Bronchial epithelial cell (primary cell): ENCODE data around the gene OXSM. TPM values are rescaled to one million over a fixed set of nuclear protein-coding genes. Genes with fewer than 3 reads are reported as not detected.

ENCODE experiments used
- DNase-seq: peaks from one replicate; pipeline ENCODE4 v3.0.0-alpha.2; 2010; ENCODE audit warnings: low read depth
- FAIRE-seq: peaks from 2 replicates; lab custom pipeline; 2011; peaks lifted over from hg19 to GRCh38; lab: Jason Lieb, UNC
- H3K27me3 ChIP-seq: 2 replicates; pipeline ENCODE4 v1.5.1; 2011; ENCODE audit warnings: low read length; ENCODE audit not compliant: control insufficient read depth, insufficient read depth
- H3K36me3 ChIP-seq: 2 replicates; pipeline ENCODE4 v1.5.1; 2011; ENCODE audit warnings: low read length; ENCODE audit not compliant: control insufficient read depth, insufficient read depth
- H3K4me3 ChIP-seq: 2 replicates; pipeline ENCODE4 v1.5.1; 2011; ENCODE audit warnings: mild to moderate bottlenecking, low read depth, low read length, control low read depth
- CTCF ChIP-seq: IDR thresholded peaks from 2 replicates; pipeline ENCODE4 v1.5.1; 2011; ENCODE audit warnings: mild to moderate bottlenecking, moderate library complexity, low read length, control low read depth, inconsistent platforms; ENCODE audit not compliant: insufficient read depth, severe bottlenecking
- total RNA-seq: library from RNA; depleted of rRNA; stranded (reverse); fragments of >200 nt; gene quantifications from 2 replicates; pipeline ENCODE4 v1.2.1, GENCODE V29; 2014

OXSM gene
- total RNA-seq, 1 donor from 2014 or later = 24.0 TPM

- Histone ChIP-seq H3K27me3 (no peaks in the 10 kb centered on the region), H3K36me3 (no peaks in the 10 kb centered on the region), H3K4me3 (no peak overlapping the region)
- peak; percentile 32 for DNase-seq
- peak; percentile 20 for TF ChIP-seq CTCF
- no peak for FAIRE-seq
Observed at GRCh38 chr3:25831578-25831977, 41.7 kb downstream of the OXSM start.

- H3K27me3 ChIP-seq = no peaks in the 10 kb centered on the region
- no peak for TF ChIP-seq CTCF
- FAIRE-seq (no peak), DNase-seq (no peak)
- no peaks in the 10 kb centered on the region for H3K36me3 ChIP-seq
- H3K4me3 ChIP-seq = no peak overlapping the region
Observed at GRCh38 chr3:25834346-25834745, 44.5 kb downstream of the OXSM start.

DNA sequence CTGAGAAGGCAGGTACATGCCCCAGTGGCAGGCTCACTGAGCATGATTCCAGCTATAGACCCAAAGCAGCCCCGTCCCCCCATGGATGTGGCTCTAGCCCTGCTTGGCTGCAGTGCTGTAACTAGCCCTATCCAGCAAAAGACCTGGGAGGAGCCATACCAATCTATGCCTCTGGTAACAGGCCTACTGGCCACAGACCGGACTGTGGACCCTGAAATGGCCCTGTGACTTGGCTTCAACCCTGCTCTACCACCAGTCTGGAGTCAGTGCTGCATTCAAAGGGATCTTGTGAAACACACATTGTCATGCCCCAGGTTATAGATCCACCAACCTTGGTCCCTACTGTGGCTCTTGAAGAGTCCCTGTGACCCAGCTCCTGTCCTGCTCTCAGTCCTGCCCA lies 46.7 kb downstream of the OXSM start:
- H3K36me3 ChIP-seq = no peaks in the 10 kb centered on the region
- DNase-seq = no peak
- no peak for FAIRE-seq
- TF ChIP-seq CTCF = no peak
- H3K27me3 ChIP-seq = no peaks in the 10 kb centered on the region
- H3K4me3 ChIP-seq = no peak overlapping the region

- no peaks in the 10 kb centered on the region for H3K27me3 ChIP-seq
- no peak for TF ChIP-seq CTCF
- DNase-seq (no peak), FAIRE-seq (no peak)
- H3K4me3 ChIP-seq = no peak overlapping the region
- no peaks in the 10 kb centered on the region for H3K36me3 ChIP-seq
Observed at GRCh38 chr3:25837038-25837437, 47.1 kb downstream of the OXSM start.

DNA sequence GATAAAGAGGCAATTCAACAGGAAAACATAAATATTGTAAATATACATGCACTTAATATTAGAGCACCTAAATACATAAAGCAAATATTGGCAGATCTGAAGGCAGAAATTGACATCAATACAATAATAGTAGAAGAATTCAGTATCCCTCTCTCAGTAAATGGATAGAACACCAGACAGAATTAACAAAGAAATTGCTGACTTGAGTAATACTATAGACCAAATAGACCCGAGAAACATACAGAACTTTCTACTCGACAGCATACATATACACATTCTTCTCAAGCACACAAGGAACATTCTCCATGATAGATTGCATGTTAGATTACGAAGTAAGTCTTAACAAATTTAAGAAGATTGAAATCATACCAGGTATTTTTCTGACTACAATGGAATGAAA lies 50.2 kb downstream of the OXSM start:
- FAIRE-seq (no peak), DNase-seq (no peak)
- Histone ChIP-seq H3K27me3 (no peaks in the 10 kb centered on the region), H3K36me3 (no peaks in the 10 kb centered on the region), H3K4me3 (no peak overlapping the region)
- no peak for TF ChIP-seq CTCF

GRCh38 chr3:25843332-25843731 lies 53.4 kb downstream of the OXSM start:
- Histone ChIP-seq H3K4me3 (no peak overlapping the region), H3K36me3 (no peaks in the 10 kb centered on the region), H3K27me3 (no peaks in the 10 kb centered on the region)
- FAIRE-seq (no peak), DNase-seq (peak; percentile 23)
- no peak for TF ChIP-seq CTCF
